ENCODE data around the gene DDX24.

DDX24 gene

GRCh38 chr14:94024549-94024948, 56.5 kb downstream of the DDX24 start:
- H3K9me3 ChIP-seq (ENCODE audit: control insufficient read depth, insufficient read depth, low read length): no peaks in the 10 kb centered on the region
- H3K27me3 ChIP-seq (ENCODE audit: control insufficient read depth, insufficient read depth, low read length): peaks cover 3% of the 10 kb centered on the region
- H3K4me1 ChIP-seq (ENCODE audit: control insufficient read depth, insufficient read depth, low read length): peaks cover 4% of the 10 kb centered on the region

GRCh38 chr14:94022532-94023411, 58.2 kb downstream of the DDX24 start:
- Histone ChIP-seq H3K9ac (ENCODE audit: low read depth, low read length) (no peak overlapping the region), H3K4me3 (ENCODE audit: low read depth, low read length) (no peak overlapping the region)

More at GRCh38 chr14:94024549-94024948, 56.5 kb downstream of the DDX24 start:
- Histone ChIP-seq H3K9ac (ENCODE audit: low read depth, low read length) (no peak overlapping the region), H3K36me3 (ENCODE audit: control insufficient read depth, insufficient read depth, low read length) (no peaks in the 10 kb centered on the region), H3K4me3 (ENCODE audit: low read depth, low read length) (no peak overlapping the region)

DNA sequence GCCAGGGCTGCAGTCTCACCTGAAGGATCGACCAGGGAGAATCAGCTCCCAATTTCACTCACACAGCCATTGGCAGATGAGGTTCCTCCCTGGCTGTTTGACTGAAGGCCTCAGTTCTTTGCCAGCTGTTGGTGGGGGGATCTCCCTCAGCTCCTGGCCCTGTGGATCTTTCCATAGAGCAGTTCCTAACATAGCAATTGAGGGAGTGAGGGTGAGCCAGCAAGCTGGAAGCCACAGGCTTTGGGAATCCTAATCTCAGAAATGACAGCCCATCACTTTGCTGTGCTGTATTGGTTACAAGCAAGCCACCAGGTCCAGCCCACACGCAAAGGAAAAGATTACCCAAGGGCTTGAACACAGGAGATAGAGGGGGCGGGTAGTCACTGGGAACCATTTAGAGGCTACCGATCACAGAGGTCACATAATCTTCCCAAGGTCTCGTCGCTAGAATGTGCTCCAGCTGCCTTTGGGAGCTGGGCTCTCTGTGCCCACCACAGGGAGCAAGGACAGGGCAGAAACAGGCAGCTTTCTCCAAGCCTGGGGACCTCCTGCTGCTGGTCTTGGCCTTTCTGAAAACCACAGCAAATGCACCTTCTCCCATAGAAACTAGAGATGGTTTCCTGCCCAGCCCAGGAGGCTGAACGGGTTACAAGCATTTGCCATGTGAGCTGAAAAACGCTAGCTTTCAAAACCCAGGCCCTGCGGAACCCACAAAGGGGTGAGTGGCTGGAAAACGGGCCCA, 59.4 kb downstream of the DDX24 start:
- H3K36me3 ChIP-seq (ENCODE audit: control insufficient read depth, insufficient read depth, low read length): no peaks in the 10 kb centered on the region
- no peaks in the 10 kb centered on the region for H3K27me3 ChIP-seq (ENCODE audit: control insufficient read depth, insufficient read depth, low read length)
- H3K9ac ChIP-seq (ENCODE audit: low read depth, low read length): no peak overlapping the region
- H3K9me3 ChIP-seq (ENCODE audit: control insufficient read depth, insufficient read depth, low read length): no peaks in the 10 kb centered on the region
- peaks cover 4% of the 10 kb centered on the region for H3K4me1 ChIP-seq (ENCODE audit: control insufficient read depth, insufficient read depth, low read length)
- H3K4me3 ChIP-seq (ENCODE audit: low read depth, low read length): no peak overlapping the region

More at GRCh38 chr14:94022532-94023411, 58.2 kb downstream of the DDX24 start:
- Histone ChIP-seq H3K4me1 (ENCODE audit: control insufficient read depth, insufficient read depth, low read length) (peaks cover 4% of the 10 kb centered on the region), H3K27me3 (ENCODE audit: control insufficient read depth, insufficient read depth, low read length) (peaks cover 3% of the 10 kb centered on the region), H3K9me3 (ENCODE audit: control insufficient read depth, insufficient read depth, low read length) (no peaks in the 10 kb centered on the region), H3K36me3 (ENCODE audit: control insufficient read depth, insufficient read depth, low read length) (no peaks in the 10 kb centered on the region)

- no peak overlapping the region for H3K4me3 ChIP-seq (ENCODE audit: low read depth, low read length)
- no peaks in the 10 kb centered on the region for H3K27me3 ChIP-seq (ENCODE audit: control insufficient read depth, insufficient read depth, low read length)
- H3K36me3 ChIP-seq (ENCODE audit: control insufficient read depth, insufficient read depth, low read length): no peaks in the 10 kb centered on the region
- no peaks in the 10 kb centered on the region for H3K9me3 ChIP-seq (ENCODE audit: control insufficient read depth, insufficient read depth, low read length)
- no peak overlapping the region for H3K9ac ChIP-seq (ENCODE audit: low read depth, low read length)
- H3K4me1 ChIP-seq (ENCODE audit: control insufficient read depth, insufficient read depth, low read length): peaks cover 4% of the 10 kb centered on the region
Measured at GRCh38 chr14:94021001-94021400, 60.0 kb downstream of the DDX24 start.

- H3K4me3 ChIP-seq (ENCODE audit: low read depth, low read length): no peak overlapping the region
- H3K9me3 ChIP-seq (ENCODE audit: control insufficient read depth, insufficient read depth, low read length): no peaks in the 10 kb centered on the region
- no peak overlapping the region for H3K9ac ChIP-seq (ENCODE audit: low read depth, low read length)
- H3K4me1 ChIP-seq (ENCODE audit: control insufficient read depth, insufficient read depth, low read length): peaks cover 2% of the 10 kb centered on the region
- H3K36me3 ChIP-seq (ENCODE audit: control insufficient read depth, insufficient read depth, low read length): no peaks in the 10 kb centered on the region
- no peaks in the 10 kb centered on the region for H3K27me3 ChIP-seq (ENCODE audit: control insufficient read depth, insufficient read depth, low read length)
Measured at GRCh38 chr14:94020267-94020666, 60.7 kb downstream of the DDX24 start.

- H3K9ac ChIP-seq (ENCODE audit: low read depth, low read length): no peak overlapping the region
- H3K36me3 ChIP-seq (ENCODE audit: control insufficient read depth, insufficient read depth, low read length): no peaks in the 10 kb centered on the region
- H3K4me3 ChIP-seq (ENCODE audit: low read depth, low read length): no peak overlapping the region
- peaks cover 2% of the 10 kb centered on the region for H3K4me1 ChIP-seq (ENCODE audit: control insufficient read depth, insufficient read depth, low read length)
- no peaks in the 10 kb centered on the region for H3K27me3 ChIP-seq (ENCODE audit: control insufficient read depth, insufficient read depth, low read length)
- H3K9me3 ChIP-seq (ENCODE audit: control insufficient read depth, insufficient read depth, low read length): no peaks in the 10 kb centered on the region
Measured at GRCh38 chr14:94019329-94019728, 61.7 kb downstream of the DDX24 start.

DNA sequence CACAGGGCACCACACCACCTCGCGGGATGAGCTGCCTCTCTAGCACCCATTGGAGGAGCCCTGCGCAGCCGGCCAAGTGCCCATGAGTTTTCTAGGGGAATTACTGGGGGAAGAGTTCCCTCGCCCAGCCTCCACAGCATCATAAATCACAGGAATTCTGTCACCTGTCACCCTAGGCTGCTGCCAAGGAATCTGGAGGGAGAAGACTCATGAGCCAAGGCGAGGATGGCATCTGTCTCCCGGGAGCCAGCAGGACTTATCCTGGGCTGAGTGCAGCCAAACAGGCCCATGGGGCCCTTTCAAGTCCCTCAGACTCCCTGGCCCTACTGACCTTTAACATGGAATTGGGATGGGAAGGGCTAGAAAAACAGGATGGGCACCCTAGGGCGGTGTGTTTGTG, 62.7 kb downstream of the DDX24 start:
- H3K36me3 ChIP-seq (ENCODE audit: control insufficient read depth, insufficient read depth, low read length): no peaks in the 10 kb centered on the region
- no peaks in the 10 kb centered on the region for H3K9me3 ChIP-seq (ENCODE audit: control insufficient read depth, insufficient read depth, low read length)
- H3K27me3 ChIP-seq (ENCODE audit: control insufficient read depth, insufficient read depth, low read length): no peaks in the 10 kb centered on the region
- H3K9ac ChIP-seq (ENCODE audit: low read depth, low read length): no peak overlapping the region
- H3K4me1 ChIP-seq (ENCODE audit: control insufficient read depth, insufficient read depth, low read length): peaks cover 2% of the 10 kb centered on the region
- no peak overlapping the region for H3K4me3 ChIP-seq (ENCODE audit: low read depth, low read length)

DNA sequence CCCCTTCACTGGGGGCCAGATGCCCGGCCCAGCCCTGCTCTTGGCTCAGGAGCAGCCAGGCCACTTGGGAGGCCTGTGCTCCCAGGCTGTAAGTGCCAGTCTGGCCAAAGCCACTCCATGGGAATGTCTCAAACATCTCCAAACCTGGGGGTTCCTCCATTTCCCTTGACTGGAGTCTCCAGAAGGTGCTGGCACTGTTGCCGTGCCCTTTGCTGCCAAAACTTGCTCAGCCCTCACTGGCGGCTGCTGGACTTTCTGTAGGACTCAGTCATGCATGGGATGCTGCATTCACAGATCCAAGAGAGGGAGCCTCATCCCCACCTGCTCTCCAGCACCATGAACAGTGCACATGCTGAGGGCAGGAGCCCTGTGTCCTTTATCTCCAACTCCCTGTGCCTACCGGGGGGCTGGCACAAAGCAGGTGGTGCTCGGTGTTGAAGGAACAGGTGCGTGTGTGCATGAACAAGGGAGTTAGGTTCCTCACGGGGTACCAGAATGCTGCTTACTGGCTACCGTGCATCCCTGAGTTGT, 64.5 kb downstream of the DDX24 start:
- Histone ChIP-seq H3K4me1 (ENCODE audit: control insufficient read depth, insufficient read depth, low read length) (no peaks in the 10 kb centered on the region), H3K9me3 (ENCODE audit: control insufficient read depth, insufficient read depth, low read length) (no peaks in the 10 kb centered on the region), H3K4me3 (ENCODE audit: low read depth, low read length) (no peak overlapping the region), H3K9ac (ENCODE audit: low read depth, low read length) (no peak overlapping the region), H3K36me3 (ENCODE audit: control insufficient read depth, insufficient read depth, low read length) (no peaks in the 10 kb centered on the region), H3K27me3 (ENCODE audit: control insufficient read depth, insufficient read depth, low read length) (no peaks in the 10 kb centered on the region)

DNA sequence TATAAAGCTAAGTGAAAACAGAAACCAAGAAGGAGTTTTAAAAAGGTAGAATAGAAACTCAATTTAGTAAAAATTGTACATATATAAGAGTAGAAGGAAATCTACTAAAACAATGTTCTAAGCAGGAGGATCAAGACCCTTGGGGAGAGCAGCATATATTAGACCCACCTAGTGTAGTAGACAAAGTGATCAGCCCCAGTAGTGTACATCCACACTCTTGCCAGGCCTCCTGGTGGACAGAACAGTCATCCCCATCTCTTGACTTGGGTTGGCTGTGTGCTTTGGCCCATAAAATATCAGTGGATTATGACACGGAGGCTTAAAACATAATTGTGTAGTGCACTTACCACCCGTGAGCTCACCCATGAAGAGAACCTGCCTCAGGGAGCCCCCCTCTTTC, 65.8 kb downstream of the DDX24 start:
- no peaks in the 10 kb centered on the region for H3K27me3 ChIP-seq (ENCODE audit: control insufficient read depth, insufficient read depth, low read length)
- no peak overlapping the region for H3K4me3 ChIP-seq (ENCODE audit: low read depth, low read length)
- no peak overlapping the region for H3K9ac ChIP-seq (ENCODE audit: low read depth, low read length)
- no peaks in the 10 kb centered on the region for H3K4me1 ChIP-seq (ENCODE audit: control insufficient read depth, insufficient read depth, low read length)
- no peaks in the 10 kb centered on the region for H3K9me3 ChIP-seq (ENCODE audit: control insufficient read depth, insufficient read depth, low read length)
- no peaks in the 10 kb centered on the region for H3K36me3 ChIP-seq (ENCODE audit: control insufficient read depth, insufficient read depth, low read length)

GRCh38 chr14:94014382-94014781, 66.6 kb downstream of the DDX24 start:
- Histone ChIP-seq H3K36me3 (ENCODE audit: control insufficient read depth, insufficient read depth, low read length) (no peaks in the 10 kb centered on the region), H3K9me3 (ENCODE audit: control insufficient read depth, insufficient read depth, low read length) (no peaks in the 10 kb centered on the region), H3K4me3 (ENCODE audit: low read depth, low read length) (no peak overlapping the region), H3K4me1 (ENCODE audit: control insufficient read depth, insufficient read depth, low read length) (no peaks in the 10 kb centered on the region), H3K9ac (ENCODE audit: low read depth, low read length) (no peak overlapping the region), H3K27me3 (ENCODE audit: control insufficient read depth, insufficient read depth, low read length) (no peaks in the 10 kb centered on the region)

DNA sequence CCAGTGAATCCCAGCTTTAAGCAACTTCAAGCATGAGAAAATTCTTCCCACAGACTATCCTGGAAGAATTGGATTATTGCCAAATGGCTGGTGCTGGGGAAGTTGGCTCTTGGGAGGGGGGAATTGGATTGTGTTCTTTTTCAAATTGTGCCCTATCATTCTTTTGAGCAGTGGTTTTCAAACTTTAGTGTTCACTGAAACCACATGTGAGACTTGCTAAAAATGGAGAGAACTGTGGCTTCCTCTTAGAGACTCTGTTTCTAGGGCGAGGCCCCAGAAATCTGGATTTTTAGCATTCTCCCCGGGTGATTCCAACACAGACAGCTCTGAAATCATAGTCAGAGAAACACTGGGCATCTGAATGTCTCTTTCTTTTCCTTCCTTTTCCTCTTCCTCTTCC, 69.2 kb downstream of the DDX24 start:
- Histone ChIP-seq H3K27me3 (ENCODE audit: control insufficient read depth, insufficient read depth, low read length) (no peaks in the 10 kb centered on the region), H3K4me1 (ENCODE audit: control insufficient read depth, insufficient read depth, low read length) (no peaks in the 10 kb centered on the region), H3K4me3 (ENCODE audit: low read depth, low read length) (no peak overlapping the region), H3K9me3 (ENCODE audit: control insufficient read depth, insufficient read depth, low read length) (no peaks in the 10 kb centered on the region), H3K9ac (ENCODE audit: low read depth, low read length) (no peak overlapping the region), H3K36me3 (ENCODE audit: control insufficient read depth, insufficient read depth, low read length) (no peaks in the 10 kb centered on the region)
